ENCODE data around the gene MARCHF10.

The MARCHF10 gene

GRCh38 chr17:62716834-62717588, 91.1 kb downstream of the MARCHF10 start:
- 92% methylated on average over 23 of the region's 23 CpGs for WGBS

GRCh38 chr17:62715882-62716390, 92.2 kb downstream of the MARCHF10 start:
- Histone ChIP-seq H3K18ac (ENCODE audit: low read depth in 1 of 2, low read length in 2 of 2) (no peak overlapping the region), H3K4me2 (ENCODE audit: low read length, poor library complexity, severe bottlenecking) (no peak overlapping the region), H2BK120ac (ENCODE audit: low read depth, low read length) (no peak overlapping the region), H3K9ac (ENCODE audit: low read length) (no peak overlapping the region), H3K23ac (ENCODE audit: low read length in 2 of 2) (no peak overlapping the region), H3K4me1 (ENCODE audit: control insufficient read depth, insufficient read depth, low read depth, low read length) (peaks cover 10% of the 10 kb centered on the region), H2BK15ac (ENCODE audit: low read depth, poor library complexity, severe bottlenecking) (no peak overlapping the region), H3K4ac (ENCODE audit: low read depth in 1 of 2, low read length in 2 of 2) (no peak overlapping the region), H3K27me3 (ENCODE audit: control insufficient read depth in 1 of 2, insufficient read depth in 1 of 2, low read length in 2 of 2) (peaks cover 0 to 7% of the 10 kb centered on the region in 2 experiments), H2BK5ac (ENCODE audit: low read depth, low read length, poor library complexity, severe bottlenecking) (peak overlapping the region; percentile 21), H2BK12ac (ENCODE audit: low read length in 2 of 2) (no peak overlapping the region), H3K27ac (ENCODE audit: low read length, poor library complexity, severe bottlenecking) (no peak overlapping the region), H3K79me1 (replicated peaks; ENCODE audit: low read length, poor library complexity, severe bottlenecking) (no peaks in the 10 kb centered on the region), H3K9me3 (ENCODE audit: control insufficient read depth, low read length) (no peaks in the 10 kb centered on the region), H3K36me3 (ENCODE audit: control insufficient read depth in 1 of 2, insufficient read depth in 2 of 2, low read depth in 1 of 2, low read length in 2 of 2) (no peaks in the 10 kb centered on the region), H2AFZ (ENCODE audit: low read depth, low read length) (no peak overlapping the region), H3K4me3 (ENCODE audit: insufficient read depth in 1 of 2, low read depth in 1 of 2, low read length in 2 of 2) (no peak overlapping the region), H4K8ac (ENCODE audit: low read length) (no peak overlapping the region), H2AK5ac (ENCODE audit: low read length, severe bottlenecking) (peak overlapping the region; percentile 31), H4K91ac (ENCODE audit: low read length) (no peak overlapping the region), H3K14ac (ENCODE audit: low read length in 2 of 2) (no peak overlapping the region)
- 97% methylated on average over 18 of the region's 18 CpGs for WGBS
- DNase-seq: no peak

More at GRCh38 chr17:62716834-62717588, 91.1 kb downstream of the MARCHF10 start:
- Histone ChIP-seq H3K4ac (ENCODE audit: low read depth in 1 of 2, low read length in 2 of 2) (no peak overlapping the region), H3K36me3 (ENCODE audit: control insufficient read depth in 1 of 2, insufficient read depth in 2 of 2, low read depth in 1 of 2, low read length in 2 of 2) (no peaks in the 10 kb centered on the region), H3K27me3 (ENCODE audit: control insufficient read depth in 1 of 2, insufficient read depth in 1 of 2, low read length in 2 of 2) (peaks cover 0 to 7% of the 10 kb centered on the region in 2 experiments), H3K4me2 (ENCODE audit: low read length, poor library complexity, severe bottlenecking) (no peak overlapping the region), H4K8ac (ENCODE audit: low read length) (no peak overlapping the region), H2BK120ac (ENCODE audit: low read depth, low read length) (no peak overlapping the region), H3K4me1 (ENCODE audit: control insufficient read depth, insufficient read depth, low read depth, low read length) (peaks cover 10% of the 10 kb centered on the region), H3K9ac (ENCODE audit: low read length) (no peak overlapping the region), H2AFZ (ENCODE audit: low read depth, low read length) (no peak overlapping the region), H3K9me3 (ENCODE audit: control insufficient read depth, low read length) (no peaks in the 10 kb centered on the region), H3K18ac (ENCODE audit: low read depth in 1 of 2, low read length in 2 of 2) (peak overlapping the region in 1 of 2 experiments; percentile 32), H3K79me1 (replicated peaks; ENCODE audit: low read length, poor library complexity, severe bottlenecking) (no peaks in the 10 kb centered on the region), H2BK15ac (ENCODE audit: low read depth, poor library complexity, severe bottlenecking) (no peak overlapping the region), H2BK5ac (ENCODE audit: low read depth, low read length, poor library complexity, severe bottlenecking) (no peak overlapping the region), H2BK12ac (ENCODE audit: low read length in 2 of 2) (peak overlapping the region in 1 of 2 experiments; percentile 7), H3K27ac (ENCODE audit: low read length, poor library complexity, severe bottlenecking) (no peak overlapping the region), H3K23ac (ENCODE audit: low read length in 2 of 2) (no peak overlapping the region), H2AK5ac (ENCODE audit: low read length, severe bottlenecking) (no peak overlapping the region), H4K91ac (ENCODE audit: low read length) (no peak overlapping the region), H3K14ac (ENCODE audit: low read length in 2 of 2) (peak overlapping the region in 1 of 2 experiments; percentile 2), H3K4me3 (ENCODE audit: insufficient read depth in 1 of 2, low read depth in 1 of 2, low read length in 2 of 2) (no peak overlapping the region)
- DNase-seq: no peak

- 92% methylated on average over 6 of the region's 8 CpGs for WGBS
- no peak for DNase-seq
- Histone ChIP-seq H3K79me1 (replicated peaks; ENCODE audit: low read length, poor library complexity, severe bottlenecking) (no peaks in the 10 kb centered on the region), H4K8ac (ENCODE audit: low read length) (no peak overlapping the region), H3K27me3 (ENCODE audit: control insufficient read depth in 1 of 2, insufficient read depth in 1 of 2, low read length in 2 of 2) (peaks cover 0 to 5% of the 10 kb centered on the region in 2 experiments), H3K9me3 (ENCODE audit: control insufficient read depth, low read length) (peaks cover 6% of the 10 kb centered on the region), H2BK12ac (ENCODE audit: low read length in 2 of 2) (no peak overlapping the region), H3K36me3 (ENCODE audit: control insufficient read depth in 1 of 2, insufficient read depth in 2 of 2, low read depth in 1 of 2, low read length in 2 of 2) (no peaks in the 10 kb centered on the region), H2BK5ac (ENCODE audit: low read depth, low read length, poor library complexity, severe bottlenecking) (no peak overlapping the region), H3K23ac (ENCODE audit: low read length in 2 of 2) (no peak overlapping the region), H3K4me1 (ENCODE audit: control insufficient read depth, insufficient read depth, low read depth, low read length) (peaks cover 10% of the 10 kb centered on the region), H3K4me3 (ENCODE audit: insufficient read depth in 1 of 2, low read depth in 1 of 2, low read length in 2 of 2) (no peak overlapping the region), H2AFZ (ENCODE audit: low read depth, low read length) (no peak overlapping the region), H3K27ac (ENCODE audit: low read length, poor library complexity, severe bottlenecking) (no peak overlapping the region), H2AK5ac (ENCODE audit: low read length, severe bottlenecking) (no peak overlapping the region), H3K18ac (ENCODE audit: low read depth in 1 of 2, low read length in 2 of 2) (no peak overlapping the region), H3K9ac (ENCODE audit: low read length) (no peak overlapping the region), H2BK120ac (ENCODE audit: low read depth, low read length) (no peak overlapping the region), H3K4me2 (ENCODE audit: low read length, poor library complexity, severe bottlenecking) (no peak overlapping the region), H4K91ac (ENCODE audit: low read length) (no peak overlapping the region), H3K4ac (ENCODE audit: low read depth in 1 of 2, low read length in 2 of 2) (no peak overlapping the region), H2BK15ac (ENCODE audit: low read depth, poor library complexity, severe bottlenecking) (no peak overlapping the region), H3K14ac (ENCODE audit: low read length in 2 of 2) (no peak overlapping the region)
Observed at GRCh38 chr17:62714016-62714777, 93.9 kb downstream of the MARCHF10 start.

Data from mesenchymal stem cell (in vitro differentiated cells and primary cell).